Measurements from ENCODE around the gene PPP1R15A.
"Not testable (repeated sequence)": the region's sequence is repeated elsewhere in the genome, so short reads cannot be mapped to it uniquely, and the experiment has no call there.

PPP1R15A gene

DNA sequence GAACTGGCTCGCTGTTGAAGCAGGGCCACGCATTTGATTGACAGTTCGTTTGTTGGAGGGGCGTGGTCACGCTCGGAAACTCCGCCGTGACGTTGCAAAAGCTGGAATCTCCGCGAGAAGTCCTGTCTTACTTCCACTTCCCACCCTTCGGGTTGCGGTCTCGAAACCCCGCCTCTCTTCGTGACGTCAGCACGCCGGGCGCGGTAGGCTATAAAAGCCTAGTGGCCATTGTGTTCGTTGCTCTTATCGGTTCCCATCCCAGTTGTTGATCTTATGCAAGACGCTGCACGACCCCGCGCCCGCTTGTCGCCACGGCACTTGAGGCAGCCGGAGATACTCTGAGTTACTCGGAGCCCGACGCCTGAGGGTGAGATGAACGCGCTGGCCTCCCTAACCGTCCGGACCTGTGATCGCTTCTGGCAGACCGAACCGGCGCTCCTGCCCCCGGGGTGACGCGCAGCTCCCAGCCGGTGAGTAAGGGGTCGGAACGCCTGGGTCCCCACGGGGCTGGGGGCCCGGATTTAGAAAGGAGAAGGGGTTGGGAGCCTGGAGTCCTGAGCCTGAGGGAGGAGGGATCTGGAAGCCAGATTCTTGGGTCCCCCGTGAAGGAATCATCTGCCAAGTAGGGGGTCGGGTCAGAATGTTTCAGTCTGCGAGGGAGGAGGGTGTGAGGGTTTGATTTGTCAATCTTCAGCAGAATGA is at the start of gene PPP1R15A:
Gene PPP1R15A (plus strand): TSS at position 240 of the 702 bp plus-strand sequence. CDS start 813 bp downstream, outside the sequence.
- peak; percentile 98 for DNase-seq

DNA sequence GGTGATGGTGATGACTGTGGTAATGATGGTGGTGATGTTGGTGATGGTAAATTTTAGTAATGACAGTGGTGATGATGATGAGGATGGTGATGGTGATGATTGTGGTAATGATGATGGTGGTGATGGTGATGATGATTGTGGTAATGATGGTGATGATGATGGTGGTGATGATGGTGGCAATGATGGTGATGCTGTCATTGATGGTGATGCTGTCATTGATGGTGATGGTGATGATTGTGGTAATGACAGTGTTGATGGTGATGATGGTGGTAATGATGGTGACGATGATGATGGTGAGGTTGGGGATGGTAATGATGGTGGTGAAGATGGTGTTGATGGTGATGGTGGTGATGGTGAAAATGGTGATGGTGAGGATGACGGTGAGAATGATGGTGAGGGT is 49.7 kb upstream of the PPP1R15A start:
- DNase-seq = no peak

DNA sequence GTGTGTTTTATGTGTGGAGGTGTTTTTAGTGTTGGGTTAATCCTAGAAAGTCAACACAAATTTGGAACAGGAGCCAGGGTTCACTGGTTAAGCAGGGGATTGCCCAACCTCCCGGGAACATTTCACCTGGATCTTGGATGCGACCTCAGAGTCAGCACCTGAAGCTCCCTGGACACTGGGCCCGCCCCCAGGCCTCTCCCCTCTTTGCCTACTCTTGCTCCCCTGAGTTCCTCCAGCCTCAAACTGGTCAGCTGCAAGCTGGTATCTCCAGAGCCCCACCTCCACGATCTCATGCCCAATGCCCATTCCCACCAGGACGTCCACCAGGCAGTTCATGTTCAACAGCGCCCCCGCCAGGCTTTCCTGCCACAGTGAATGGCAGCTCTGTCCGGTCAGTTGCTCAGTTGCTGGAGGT is 45.6 kb upstream of the PPP1R15A start:
- DNase-seq = no peak

DNA sequence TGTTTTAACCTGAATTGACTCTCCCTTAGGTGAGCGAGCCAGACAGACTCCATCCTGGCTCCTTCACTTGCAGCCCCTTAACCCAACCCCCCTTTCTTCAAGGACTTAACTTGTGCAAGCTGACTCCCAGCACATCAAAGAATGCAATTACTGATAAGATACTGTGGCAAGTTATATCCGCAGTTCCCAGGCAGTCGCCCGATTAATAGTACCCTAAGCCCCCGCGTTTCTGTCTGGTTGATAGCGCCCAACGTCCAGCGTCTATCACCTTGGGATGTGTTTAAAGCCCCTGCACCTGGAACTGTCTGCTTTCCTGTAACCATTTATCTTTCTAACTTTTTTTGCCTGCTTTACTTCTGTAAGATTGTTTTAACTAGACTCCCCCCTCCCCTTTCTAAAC is 42.1 kb upstream of the PPP1R15A start:
- no peak for DNase-seq

DNA sequence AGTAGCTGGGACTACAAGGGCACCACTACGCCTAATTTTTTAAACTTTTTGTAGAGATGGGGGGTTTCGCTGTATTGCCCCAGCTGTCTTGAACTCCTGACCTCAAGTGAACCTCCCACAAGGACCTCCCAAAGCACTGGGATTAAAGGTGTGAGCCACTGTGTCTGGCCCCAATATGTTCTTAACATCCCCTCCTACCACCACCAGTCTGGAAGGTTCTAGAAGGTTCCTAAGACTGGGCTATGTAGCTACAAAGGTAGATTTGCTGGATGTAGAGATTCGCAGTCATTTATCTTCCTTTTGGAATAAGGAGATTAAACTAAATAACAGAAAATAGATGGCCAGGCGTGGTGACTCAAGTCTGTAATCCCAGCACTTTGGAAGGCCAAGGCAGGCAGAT is 41.3 kb upstream of the PPP1R15A start:
- no peak for DNase-seq

DNA sequence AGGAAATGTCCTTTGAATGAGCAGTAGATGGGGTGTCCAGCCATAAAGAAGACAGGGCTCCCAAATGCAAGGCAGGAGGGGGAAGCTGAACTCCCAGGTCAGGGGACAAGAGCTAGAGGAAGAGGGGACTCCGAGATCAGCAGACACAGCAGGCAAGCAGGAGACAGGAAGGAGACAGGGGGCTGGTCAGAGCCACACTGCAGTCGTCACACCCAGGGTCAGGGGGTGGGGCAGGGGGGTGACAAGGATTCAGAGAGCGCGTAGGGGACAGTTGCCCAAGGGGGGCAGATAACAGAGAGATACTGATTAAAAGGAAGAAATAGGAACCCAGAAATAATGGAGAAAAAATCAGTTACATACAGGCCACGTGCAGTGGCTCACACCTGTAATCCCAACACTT is 39.2 kb upstream of the PPP1R15A start:
- no peak for DNase-seq

DNA sequence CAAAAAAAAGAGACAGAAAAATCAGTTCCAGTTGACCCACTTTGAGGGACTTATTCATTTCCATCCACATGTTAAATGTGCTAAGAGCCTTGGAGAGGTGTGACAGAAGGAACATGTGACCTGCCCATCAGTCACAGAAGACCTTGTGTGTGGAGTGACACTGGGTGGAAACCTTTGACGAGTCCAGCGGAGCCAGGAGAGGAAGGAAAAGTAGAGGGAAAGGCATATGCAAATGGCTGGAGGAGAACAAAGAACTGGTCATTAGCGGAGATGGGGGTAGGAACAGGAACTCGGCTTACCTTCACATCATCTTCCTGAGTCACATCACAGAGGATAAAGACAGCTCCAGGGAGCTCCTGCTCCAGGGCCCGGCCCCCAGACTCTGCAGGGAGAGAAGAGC is 38.2 kb upstream of the PPP1R15A start:
- DNase-seq = no peak

DNA sequence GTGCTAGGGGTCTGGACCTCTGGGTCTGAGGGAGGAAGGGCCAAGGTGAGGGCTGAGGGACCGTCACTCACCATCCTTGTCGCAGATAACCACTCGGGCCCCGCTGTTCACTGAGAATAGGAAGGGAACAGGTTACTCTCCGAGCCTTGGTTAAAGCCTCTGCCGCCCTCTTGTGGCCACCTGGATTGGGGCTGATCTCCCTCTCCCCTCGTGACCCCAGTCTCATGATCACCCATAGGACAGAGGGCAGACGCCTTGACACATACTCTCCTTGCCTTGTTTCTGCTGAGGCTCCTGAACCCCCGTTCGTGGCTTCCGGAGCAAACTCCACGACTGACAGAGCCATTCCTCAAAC is 36.5 kb upstream of the PPP1R15A start:
- DNase-seq = peak; percentile 86 to 92

DNA sequence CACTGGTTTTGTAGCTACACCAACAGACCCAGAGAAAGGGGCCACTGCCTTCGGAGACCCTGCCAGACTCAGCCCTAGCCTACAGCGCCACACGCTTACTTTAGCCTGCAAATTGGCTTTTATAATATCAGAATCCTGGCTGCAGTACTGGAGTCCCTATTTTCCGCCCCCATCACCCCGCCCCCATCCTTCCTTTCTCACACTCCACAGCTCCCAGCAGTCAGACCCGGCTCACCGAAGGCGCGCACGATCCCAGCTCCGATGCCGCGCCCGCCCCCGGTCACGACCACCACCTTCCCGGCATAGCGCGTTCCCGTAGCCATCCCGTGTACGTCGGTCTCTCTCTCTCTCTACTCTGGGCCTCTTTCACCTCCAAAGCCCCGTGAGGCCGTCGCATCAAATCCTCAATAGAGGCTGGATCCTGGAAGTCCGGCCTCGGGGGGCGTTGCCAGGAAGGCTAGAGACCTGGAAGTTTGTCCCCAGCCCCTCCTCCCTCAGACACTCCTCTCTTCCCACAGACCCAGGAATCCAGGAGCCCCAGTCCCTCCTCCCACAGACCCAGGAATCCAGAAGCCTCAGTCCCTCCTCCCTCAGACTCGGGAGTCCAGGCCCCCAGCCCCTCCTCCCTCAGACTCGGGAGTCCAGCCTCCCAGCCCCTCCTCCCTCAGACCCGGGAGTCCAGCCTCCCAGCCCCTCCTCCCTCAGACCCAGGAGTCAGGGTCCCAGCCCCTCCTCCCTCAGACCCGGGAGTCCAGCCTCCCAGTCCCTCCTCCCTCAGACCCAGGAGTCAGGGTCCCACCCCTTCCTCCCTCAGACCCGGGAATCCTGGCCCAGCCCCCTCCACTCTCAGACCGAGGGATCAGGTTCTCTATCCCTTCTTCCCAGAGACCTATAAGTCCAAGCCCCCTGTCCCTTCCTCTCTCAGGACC is 35.9 kb upstream of the PPP1R15A start, which contains the start of gene HSD17B14:
Gene HSD17B14 (minus strand): TSS at position 403 of the 929 bp plus-strand sequence. CDS start 80 bp downstream, at position 323.
- DNase-seq = no peak

DNA sequence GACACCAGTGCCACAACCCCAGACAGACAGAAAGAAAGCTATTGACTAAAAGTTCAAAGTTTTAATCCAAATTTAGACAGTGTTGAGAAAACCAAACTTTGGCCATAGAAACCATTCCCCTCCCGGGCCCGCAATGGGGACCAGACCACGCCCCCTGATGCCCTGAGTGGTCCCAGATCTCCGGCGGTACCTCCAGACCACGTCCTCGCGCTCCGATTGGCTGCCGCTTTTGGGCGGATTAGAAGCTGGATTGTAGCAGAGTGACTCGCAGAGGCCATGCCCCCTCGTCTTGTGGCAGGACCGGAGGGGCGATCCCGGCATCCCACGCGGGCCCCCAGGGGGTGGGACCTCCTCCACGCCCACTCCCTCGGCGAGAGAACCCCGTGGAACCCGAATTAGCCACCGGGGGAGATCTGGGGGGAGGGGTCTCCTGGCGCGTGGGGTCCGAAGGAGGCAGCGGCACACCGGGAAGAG is 35.1 kb upstream of the PPP1R15A start:
- DNase-seq = peak; percentile 70

DNA sequence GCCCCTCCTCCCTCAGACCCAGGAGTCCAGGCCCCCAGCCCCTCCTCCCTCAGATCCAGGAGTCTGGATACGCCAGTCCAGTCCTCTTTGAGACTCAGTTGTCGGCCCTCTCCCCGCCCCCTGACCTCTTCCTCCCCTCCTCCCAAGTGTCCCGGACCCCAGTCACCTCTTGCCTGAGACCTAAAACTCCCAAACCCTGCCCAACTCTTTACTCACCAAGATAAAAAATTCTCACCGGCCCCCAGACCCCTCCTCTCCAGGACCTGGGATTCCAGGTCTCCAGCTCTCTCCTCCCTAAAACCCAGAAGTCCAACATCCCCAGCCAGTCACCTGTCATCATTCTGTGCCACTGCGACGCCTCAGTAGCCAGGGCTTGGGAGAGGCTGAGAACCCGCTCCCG is 34.5 kb upstream of the PPP1R15A start:
- DNase-seq = no peak

DNA sequence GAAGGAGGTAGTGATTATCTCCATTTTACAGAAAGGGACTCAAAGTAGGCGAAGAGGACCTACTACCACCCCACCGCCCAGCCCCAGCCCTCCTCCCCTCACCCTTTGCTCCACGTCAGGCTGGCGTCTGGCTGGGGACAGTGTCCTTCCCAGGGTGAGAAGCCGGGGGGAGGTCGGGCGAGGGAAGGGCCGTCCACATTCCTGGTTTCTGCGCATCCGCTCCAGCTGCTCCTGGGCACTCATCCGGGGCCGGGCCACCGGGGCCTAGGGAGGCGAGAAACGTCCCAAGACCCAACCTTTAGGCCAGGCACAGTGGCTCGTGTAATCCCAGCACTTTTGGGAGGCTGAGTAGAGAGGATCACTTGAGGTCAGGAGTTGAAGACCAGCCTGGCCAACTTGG is 31.2 kb upstream of the PPP1R15A start:
- no peak for DNase-seq

DNA sequence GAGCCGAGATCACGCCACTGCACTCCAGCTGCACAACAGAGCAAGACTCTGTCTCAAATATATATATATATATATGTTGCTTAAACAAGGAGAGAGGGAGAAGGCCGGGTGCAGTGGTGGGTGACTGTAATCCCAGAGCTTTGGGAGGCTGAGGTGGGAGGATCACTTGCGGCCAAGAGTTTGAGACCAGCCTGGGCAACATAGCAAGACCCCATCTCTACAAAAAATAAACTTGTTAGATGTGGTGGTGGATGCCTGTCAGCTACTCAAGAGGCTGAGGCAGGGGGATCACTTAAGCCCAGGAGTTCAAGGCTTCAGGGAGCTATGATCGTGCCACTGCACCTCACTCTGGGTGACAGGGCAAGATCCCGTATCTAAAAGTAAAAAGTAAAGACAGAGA is 30.6 kb upstream of the PPP1R15A start:
- DNase-seq = no peak

DNA sequence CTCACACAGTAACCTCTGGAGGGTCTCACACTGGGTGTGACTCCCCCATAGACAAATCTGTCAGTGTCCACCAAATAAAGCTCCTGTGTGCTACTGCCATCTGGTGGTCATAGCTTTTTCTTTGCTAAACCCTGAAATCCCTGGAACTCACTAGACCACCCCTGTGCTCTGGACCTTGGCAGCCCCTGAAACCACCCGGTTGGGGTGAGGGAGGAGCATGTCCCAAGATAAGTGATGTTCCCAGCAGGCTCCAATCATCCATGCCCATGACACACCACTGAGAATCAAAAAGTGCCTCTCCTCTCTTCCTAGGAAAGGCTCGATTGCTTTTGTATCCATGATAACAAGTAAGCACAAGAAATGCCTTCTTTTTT is 29.4 kb upstream of the PPP1R15A start:
- peak in 1 of 2 experiments; percentile 12 for DNase-seq

DNA sequence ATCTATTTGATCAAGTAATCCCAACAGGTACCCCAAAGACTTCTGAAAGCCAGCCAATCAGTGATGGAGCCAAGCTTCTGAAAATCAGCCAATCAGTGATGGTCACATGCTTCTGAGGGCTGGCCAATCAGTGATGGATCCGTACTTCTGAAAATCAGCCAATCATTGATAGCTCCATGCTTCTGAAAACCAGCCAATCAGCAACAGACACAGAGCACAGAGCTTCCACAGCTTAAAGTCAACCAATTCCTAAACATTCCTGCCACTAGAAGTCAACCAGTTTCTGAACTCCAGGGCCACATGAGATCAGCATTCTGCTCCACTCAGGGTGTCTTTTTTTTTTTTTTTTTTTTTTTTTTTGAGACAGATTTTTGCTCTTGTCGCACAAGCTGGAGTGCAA is 27.7 kb upstream of the PPP1R15A start:
- DNase-seq = no peak

DNA sequence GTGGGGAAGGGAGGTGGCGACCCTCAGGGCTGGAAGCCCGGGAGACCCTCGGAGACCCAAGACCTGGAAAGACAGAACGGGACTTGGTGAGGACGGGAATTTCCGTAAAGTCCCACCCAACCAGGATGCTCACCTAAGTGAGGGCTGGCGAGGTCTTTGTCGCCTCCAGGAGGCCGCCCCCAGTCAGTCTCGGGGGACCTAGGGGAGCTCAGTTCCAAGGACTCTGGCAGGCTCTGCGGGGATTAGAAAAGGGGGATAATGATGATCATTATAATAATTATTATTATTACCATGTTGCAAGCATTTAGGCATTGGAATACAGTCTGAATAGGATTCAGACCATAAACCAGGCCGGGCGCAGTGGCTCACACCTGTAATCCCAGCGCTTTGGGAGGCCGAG is 26.8 kb upstream of the PPP1R15A start:
- DNase-seq = no peak

DNA sequence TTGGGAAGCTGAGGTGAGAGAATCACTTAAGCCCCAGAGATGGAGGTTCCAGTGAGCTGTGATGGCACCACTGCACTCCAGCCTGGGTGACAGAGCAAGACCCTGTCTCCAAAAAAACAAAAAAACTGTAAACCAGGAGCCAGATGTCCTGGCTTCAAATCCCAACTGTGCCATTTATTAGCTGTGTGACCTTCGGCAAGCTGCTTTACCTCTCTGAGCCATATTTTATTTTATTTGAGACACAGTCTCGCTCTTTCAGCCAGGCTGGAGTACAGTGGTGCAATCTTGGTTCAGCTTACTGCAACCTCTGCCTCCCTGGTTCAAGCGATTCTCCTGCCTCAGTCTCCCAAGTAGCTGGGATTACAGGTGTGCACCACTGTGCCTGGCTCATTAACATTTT is 25.6 kb upstream of the PPP1R15A start:
- DNase-seq = not testable (repeated sequence)

DNA sequence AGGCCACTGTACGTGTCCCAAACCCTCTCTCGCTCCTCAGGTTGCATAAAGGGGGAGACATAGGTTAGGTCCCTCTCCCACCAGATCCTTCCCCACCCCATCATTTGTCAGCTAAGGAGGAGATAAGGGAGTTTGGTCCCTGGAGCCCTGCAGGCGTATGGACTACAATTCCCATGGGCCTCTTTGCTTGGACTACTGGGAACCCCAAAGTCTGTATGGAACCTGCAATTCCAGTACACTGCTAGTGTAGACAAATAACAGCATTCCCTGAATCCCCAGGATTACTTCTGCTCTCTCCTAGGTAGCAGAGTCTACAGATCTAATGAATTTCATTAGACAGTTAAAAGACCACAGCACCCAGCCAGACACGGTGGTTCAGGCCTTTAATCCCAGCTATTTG is 19.9 kb upstream of the PPP1R15A start:
- no peak for DNase-seq

DNA sequence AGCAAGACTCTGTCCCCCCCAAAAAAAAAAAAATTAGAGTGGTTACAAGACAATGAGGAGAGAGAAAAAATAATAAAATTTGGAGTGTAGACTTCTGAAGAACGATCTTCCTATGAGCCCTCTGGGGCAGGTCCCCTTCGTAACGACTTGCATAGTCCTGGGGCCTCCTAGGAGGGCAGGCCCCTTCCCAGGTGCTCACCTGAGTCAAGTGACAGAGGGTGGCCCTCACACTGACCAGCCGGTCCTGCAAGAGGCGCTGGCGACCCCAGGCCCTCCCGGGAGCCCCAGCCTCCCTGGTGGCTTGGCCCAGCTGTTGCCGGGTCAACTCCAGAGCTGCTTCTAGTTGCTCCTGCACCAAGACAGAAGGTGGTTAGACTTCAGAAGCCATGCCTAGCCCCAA is 18.7 kb upstream of the PPP1R15A start:
- no peak for DNase-seq

DNA sequence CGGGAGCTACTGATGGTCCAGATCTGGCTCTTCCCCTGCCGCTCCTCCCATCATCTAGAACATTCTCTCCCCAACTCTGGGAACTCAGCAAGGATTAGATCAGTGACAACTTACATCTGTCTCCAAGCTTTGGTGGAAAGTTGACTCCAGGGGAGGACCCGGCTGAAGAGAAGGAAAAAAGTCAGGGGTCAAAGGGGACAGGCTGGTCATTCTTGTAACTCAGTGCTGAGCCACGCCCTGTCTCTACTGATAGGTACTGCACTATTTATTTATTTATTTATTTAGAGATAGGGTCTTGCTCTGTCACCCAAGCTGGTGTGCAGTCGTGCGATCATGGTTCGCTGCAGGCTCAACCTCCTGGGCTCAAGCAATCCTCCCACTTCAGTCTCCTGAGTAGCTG is 18.1 kb upstream of the PPP1R15A start:
- DNase-seq = no peak

DNA sequence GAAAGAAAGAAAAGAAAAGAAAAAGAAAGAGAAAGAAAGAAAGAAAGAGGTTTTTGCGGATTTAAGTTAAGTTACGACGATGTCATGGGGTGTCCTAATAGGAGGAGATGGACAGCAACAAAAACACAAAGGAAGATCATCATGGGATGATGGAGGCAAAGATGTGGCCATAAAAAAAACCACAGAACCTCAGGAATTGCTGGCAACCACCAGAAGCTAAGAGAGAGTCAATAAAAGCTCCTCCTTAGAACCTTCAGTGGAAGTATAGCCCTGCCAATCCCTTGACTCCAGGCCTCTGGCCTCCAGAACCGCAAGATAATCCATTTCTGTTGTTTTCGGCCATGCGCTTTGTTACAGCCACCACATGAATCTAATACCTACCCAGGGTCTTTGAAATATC is 15.3 kb upstream of the PPP1R15A start:
- DNase-seq = no peak

DNA sequence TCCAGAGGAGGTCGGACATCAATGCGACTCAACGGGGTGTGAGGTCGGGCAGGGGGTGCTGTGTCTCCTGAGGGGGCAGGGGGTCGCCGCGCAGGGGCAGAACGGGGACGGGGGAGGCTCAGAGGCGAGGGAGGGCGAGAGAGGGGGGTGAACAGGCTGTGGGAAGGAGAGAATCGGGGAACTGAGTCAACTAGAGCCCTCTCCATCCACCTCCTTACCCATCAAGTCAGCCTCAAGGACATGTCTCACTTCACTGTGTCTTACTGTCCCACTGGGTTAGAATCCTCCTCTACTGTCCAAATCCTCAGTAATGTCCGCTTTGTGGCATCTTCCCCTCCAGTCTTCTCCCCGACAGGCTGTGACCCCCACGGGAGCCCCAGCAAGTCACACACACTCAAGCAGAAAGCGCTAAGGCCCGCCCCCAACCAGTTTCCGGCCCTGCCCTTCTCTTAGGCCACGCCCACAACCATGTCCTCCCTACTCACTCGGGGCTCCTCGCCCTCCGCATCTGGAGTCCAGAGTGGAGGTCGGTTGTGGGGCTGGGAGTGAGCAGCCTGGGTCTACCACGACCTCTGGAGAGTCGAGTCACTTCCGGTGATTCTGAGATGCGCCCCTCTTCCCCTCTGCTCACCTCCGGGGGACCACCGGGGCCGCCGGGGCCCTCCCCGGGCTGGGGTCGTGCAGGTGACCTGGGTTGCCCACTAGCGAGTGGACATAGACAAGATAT is 13.1 kb upstream of the PPP1R15A start:
- peak; percentile 76 to 81 for DNase-seq
